Measurements from ENCODE around the gene CIB1. TPM values are rescaled to one million over a fixed set of nuclear protein-coding genes. Genes with fewer than 3 reads are reported as not detected.
A peak's percentile ranks its signal among the peaks of the same experiment; 100 is the strongest.

The CIB1 gene
- total and polyA plus RNA-seq, 2 of the 8 experiments (the other 6 are each of a cell fraction or from before 2014, with no cell fraction given) = 26.0 to 63.5 TPM

DNA sequence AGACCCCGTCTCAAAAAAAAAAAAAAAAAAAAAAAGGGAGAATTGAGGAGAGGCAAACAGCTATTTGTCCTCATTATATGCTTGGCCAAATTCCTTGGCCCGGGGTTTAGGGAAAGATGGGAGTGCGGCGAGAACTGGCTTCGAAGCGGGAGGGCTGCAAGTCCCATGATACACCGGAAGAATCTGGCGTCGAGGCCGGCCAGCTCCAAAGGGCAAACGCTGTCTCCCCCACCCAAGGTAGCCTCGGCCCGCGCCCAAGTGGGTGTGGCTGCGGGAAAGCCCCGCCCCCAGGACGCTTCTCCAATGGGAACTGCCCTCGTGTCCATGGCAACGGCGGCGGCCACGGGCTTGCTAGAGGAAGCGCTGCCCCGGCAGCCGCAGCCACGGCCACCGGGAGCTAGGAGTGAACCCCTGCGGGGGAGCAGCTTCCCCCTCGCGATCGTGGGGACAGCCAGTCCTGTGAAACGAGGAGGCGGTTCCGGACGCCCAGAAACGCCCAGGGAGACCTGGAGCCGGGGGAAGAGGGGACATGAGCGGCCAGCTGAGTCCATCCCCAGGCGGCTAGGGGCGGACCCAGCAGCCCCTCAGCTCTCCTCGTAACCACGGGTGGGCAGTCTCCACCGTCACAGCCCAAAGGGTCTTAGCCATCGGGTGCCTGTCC, 15.6 kb upstream of the CIB1 start, which contains the start of gene TTLL13 (continued):
- TF ChIP-seq, protein P1, sequence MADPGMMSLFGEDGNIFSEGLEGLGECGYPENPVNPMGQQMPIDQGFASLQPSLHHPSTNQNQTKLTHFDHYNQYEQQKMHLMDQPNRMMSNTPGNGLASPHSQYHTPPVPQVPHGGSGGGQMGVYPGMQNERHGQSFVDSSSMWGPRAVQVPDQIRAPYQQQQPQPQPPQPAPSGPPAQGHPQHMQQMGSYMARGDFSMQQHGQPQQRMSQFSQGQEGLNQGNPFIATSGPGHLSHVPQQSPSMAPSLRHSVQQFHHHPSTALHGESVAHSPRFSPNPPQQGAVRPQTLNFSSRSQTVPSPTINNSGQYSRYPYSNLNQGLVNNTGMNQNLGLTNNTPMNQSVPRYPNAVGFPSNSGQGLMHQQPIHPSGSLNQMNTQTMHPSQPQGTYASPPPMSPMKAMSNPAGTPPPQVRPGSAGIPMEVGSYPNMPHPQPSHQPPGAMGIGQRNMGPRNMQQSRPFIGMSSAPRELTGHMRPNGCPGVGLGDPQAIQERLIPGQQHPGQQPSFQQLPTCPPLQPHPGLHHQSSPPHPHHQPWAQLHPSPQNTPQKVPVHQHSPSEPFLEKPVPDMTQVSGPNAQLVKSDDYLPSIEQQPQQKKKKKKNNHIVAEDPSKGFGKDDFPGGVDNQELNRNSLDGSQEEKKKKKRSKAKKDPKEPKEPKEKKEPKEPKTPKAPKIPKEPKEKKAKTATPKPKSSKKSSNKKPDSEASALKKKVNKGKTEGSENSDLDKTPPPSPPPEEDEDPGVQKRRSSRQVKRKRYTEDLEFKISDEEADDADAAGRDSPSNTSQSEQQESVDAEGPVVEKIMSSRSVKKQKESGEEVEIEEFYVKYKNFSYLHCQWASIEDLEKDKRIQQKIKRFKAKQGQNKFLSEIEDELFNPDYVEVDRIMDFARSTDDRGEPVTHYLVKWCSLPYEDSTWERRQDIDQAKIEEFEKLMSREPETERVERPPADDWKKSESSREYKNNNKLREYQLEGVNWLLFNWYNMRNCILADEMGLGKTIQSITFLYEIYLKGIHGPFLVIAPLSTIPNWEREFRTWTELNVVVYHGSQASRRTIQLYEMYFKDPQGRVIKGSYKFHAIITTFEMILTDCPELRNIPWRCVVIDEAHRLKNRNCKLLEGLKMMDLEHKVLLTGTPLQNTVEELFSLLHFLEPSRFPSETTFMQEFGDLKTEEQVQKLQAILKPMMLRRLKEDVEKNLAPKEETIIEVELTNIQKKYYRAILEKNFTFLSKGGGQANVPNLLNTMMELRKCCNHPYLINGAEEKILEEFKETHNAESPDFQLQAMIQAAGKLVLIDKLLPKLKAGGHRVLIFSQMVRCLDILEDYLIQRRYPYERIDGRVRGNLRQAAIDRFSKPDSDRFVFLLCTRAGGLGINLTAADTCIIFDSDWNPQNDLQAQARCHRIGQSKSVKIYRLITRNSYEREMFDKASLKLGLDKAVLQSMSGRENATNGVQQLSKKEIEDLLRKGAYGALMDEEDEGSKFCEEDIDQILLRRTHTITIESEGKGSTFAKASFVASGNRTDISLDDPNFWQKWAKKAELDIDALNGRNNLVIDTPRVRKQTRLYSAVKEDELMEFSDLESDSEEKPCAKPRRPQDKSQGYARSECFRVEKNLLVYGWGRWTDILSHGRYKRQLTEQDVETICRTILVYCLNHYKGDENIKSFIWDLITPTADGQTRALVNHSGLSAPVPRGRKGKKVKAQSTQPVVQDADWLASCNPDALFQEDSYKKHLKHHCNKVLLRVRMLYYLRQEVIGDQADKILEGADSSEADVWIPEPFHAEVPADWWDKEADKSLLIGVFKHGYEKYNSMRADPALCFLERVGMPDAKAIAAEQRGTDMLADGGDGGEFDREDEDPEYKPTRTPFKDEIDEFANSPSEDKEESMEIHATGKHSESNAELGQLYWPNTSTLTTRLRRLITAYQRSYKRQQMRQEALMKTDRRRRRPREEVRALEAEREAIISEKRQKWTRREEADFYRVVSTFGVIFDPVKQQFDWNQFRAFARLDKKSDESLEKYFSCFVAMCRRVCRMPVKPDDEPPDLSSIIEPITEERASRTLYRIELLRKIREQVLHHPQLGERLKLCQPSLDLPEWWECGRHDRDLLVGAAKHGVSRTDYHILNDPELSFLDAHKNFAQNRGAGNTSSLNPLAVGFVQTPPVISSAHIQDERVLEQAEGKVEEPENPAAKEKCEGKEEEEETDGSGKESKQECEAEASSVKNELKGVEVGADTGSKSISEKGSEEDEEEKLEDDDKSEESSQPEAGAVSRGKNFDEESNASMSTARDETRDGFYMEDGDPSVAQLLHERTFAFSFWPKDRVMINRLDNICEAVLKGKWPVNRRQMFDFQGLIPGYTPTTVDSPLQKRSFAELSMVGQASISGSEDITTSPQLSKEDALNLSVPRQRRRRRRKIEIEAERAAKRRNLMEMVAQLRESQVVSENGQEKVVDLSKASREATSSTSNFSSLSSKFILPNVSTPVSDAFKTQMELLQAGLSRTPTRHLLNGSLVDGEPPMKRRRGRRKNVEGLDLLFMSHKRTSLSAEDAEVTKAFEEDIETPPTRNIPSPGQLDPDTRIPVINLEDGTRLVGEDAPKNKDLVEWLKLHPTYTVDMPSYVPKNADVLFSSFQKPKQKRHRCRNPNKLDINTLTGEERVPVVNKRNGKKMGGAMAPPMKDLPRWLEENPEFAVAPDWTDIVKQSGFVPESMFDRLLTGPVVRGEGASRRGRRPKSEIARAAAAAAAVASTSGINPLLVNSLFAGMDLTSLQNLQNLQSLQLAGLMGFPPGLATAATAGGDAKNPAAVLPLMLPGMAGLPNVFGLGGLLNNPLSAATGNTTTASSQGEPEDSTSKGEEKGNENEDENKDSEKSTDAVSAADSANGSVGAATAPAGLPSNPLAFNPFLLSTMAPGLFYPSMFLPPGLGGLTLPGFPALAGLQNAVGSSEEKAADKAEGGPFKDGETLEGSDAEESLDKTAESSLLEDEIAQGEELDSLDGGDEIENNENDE (IDR thresholded peaks at IDR 0.05; ENCODE audit: insufficient replicate concordance, low read length) = no peak
- TF ChIP-seq KDM4A (IDR thresholded peaks at IDR 0.05; ENCODE audit: low read depth, low read length, severe bottlenecking) (peak; percentile 71), TAF1 (IDR thresholded peaks at IDR 0.05; ENCODE audit: low read depth, low read length) (peak; percentile 28; the same call in 1 of the 2 replicates), RFX5 (IDR thresholded peaks at IDR 0.05; ENCODE audit: borderline replicate concordance, low read depth, low read length) (no peak), CTBP2 (IDR thresholded peaks at IDR 0.05; ENCODE audit: borderline replicate concordance, insufficient read depth, insufficient read length, low read length) (no peak), RBBP5 (IDR thresholded peaks at IDR 0.05; ENCODE audit: borderline replicate concordance, low read depth, low read length) (0 out of 2 replicates have a peak, but pooled peaks have one; percentile 53), SRF (IDR thresholded peaks at IDR 0.05; ENCODE audit: low read depth, low read length) (no peak), SUZ12 (IDR thresholded peaks at IDR 0.05; ENCODE audit: low read length) (no peak), SP2 (IDR thresholded peaks at IDR 0.05; ENCODE audit: low read length) (no peak), JUN (IDR thresholded peaks at IDR 0.05; ENCODE audit: low read depth, low read length) (no peak), MAFK (IDR thresholded peaks at IDR 0.05; ENCODE audit: low read depth, low read length) (no peak)
